Activated T-helper 1 cell treated with anti-CD3 and anti-CD28 coated beads, Interleukin-2, amount 50 U/mL, for 16 hours (primary cell): ENCODE data around the gene STK24.
A peak's percentile ranks its signal among the peaks of the same experiment; 100 is the strongest.
"Not testable (repeated sequence)": the region's sequence is repeated elsewhere in the genome, so short reads cannot be mapped to it uniquely, and the experiment has no call there.

Experiments
- DNase-seq, 2 donors: peaks; one replicate each; pipeline ENCODE4 v3.0.0-alpha.2; 2020; ENCODE audit warnings: low read depth in 1 of 2, low spot score in 1 of 2

The STK24 gene

DNA sequence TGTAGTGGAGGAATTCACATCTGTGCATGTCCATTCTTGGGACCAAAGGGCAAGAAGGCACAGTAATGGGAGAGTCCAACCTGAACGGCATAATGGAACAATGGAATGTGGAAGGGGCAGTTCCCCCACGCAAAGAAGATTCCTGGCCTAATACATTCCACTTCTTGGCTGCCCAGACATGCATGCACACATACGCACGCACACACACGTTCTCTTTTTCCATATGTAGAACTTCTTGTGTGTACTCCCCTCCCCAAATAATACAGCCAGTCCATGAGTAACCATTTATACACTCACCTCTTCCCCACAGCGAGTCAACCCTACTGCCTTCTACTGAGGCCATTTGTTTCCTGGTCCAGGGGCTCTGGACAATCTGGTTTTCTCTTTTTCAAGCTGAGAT is 6.0 kb upstream of the STK24 start:
- DNase-seq: no peak

GRCh38 chr13:98581971-98582702 is 5.2 kb upstream of the STK24 start:
- no peak for DNase-seq

DNA sequence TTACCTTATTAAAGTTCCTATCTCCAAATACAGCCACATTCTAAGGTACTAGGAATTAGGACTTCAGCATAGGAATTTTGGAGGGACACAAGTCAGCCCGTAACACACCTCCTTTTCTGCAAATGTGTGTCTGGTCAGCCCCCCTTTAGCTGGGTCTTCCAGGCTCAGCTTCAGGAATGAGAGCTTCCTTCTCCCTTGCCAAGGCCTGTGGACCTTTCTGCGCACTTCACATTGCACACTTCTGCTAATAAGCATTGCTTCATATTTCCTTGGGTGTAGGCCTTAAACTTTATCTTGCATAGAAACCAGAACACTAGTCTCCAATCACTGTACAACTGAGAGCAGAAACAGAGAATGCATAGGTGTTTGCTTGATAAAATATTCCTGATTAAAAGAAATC is 4.5 kb upstream of the STK24 start:
- no peak for DNase-seq

DNA sequence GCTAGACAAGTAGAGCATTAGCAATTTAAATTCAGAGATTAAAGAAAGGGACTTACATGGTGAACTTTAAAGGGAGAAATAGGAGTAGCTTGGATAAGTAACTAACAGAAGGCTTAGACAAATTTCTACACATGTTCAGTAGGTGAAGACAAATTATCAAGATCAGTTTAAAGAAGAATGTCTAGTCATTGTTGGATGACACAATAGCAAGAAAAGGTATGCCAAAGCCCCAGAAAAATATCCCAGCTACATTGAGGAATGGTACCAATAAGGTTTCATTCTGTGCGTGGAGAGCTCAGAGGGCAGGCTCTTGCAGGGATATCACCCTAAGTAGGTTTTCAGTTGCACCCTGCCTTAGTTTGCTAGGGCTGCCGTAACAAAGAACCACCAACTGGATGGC is 3.5 kb upstream of the STK24 start:
- no peak for DNase-seq

- no peak for DNase-seq
Observed at GRCh38 chr13:98577836-98578285, 954 bp upstream of the STK24 start.

- peak in 1 of 2 donors; percentile 29 for DNase-seq
Observed at GRCh38 chr13:98576200-98576945, 534 bp downstream of the STK24 start.

GRCh38 chr13:98575904-98576199 is 1.1 kb downstream of the STK24 start:
- no peak for DNase-seq

GRCh38 chr13:98575009-98575903 is 1.7 kb downstream of the STK24 start:
- no peak for DNase-seq

GRCh38 chr13:98571955-98572662 is 4.8 kb downstream of the STK24 start:
- no peak for DNase-seq

GRCh38 chr13:98570929-98571372 is 6.0 kb downstream of the STK24 start:
- no peak for DNase-seq

DNA sequence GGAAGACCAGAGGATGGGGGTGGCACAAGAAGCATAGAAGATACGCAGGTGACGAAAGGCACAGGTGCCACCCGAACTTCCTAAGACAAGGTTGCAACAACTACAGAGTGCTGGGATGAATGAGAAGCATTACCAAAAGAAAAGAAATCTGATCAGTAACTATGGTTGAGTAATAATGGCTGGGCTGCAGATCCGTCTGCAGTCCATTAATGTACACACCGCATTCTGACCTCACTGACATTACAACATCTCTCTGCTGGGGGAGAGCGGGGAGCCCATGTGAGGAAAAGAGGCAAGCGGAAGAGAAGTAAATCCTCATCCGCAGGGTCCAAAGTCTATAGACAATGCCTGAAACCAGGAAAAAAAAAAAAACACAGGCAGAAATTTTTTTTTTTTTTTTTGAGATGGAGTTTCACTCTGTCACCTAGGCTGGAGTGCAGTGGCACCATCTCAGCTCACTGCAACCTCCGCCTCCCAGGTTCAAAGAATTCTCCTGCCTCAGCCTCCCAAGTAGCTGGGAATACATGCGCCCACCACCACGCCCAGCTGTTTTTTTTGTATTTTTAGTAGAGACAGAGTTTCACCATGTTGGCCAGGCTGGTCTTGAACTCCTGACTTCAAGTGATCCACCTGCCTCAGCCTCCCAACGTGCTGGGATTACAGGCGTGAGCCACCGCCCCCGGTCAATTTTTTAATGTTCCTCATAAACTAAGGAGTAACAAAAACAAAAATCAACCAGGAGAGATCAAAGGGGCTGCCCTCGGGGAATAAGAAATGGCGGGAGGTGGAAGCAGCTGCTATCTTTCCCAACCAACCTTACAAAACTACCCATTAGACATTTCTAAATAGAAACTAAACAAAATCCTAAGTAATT is 7.2 kb downstream of the STK24 start:
- DNase-seq: not testable (repeated sequence)

GRCh38 chr13:98568918-98569317 is 8.0 kb downstream of the STK24 start:
- DNase-seq: no peak

GRCh38 chr13:98567140-98567539 is 9.8 kb downstream of the STK24 start:
- DNase-seq: no peak

DNA sequence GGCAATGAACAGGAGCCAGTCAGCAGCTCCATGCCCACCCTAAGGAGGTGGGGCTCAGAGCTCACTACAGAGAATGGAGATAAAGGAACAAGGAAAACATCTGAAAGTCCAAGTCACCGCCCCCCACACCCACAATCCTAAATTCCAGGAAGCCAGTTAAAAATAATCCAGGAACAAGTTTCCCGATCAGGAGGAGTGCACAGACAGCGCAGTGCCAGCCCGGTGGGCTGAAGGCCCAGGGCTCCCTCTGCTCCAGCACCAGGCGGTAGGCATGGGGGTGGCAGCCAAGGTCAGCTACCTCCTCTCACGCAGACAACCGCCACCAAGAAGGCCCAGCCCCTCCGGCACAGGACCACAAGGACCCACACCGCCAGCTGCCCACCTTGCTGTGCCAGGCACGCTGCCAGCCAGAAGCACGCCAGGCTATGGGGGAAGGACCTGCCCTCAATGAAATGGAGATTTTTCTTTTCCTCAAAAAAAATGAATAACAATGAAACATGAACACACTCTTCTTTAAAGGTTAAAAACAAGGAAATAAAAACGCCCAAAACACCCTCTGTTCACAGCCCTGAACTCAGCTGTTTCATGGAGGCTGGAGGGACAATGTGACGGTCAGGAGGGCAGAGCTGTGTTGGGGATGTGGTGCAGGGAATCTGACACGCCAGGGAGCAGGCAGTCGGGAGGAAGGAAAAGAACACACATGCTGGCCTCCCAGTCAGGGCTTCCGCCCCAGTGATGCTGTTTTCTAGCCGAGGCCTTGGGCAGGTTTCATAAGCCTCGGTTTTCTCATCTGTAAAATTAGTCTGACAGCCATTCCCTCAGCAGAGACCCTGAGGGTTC is 11.0 kb downstream of the STK24 start:
- DNase-seq: no peak

DNA sequence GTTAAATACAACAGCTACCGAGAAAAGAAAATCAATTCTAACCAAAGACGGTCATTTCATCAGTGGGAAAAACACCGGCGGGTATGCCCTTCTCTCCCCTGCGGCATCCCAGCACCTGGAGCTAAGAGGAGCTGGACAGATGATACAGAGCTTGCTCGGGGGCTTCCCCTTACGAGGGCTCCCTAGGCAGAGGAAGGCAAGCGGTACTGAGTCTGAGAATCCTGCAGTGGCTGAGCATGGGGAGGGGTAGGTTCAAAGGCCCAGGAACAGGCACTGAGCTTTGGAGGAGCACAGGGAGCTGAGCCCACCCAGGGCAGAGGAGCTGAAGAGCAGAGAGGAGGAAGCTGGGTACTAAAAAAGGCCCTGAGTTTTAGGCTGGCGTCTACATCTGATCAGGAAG is 12.7 kb downstream of the STK24 start:
- no peak for DNase-seq

DNA sequence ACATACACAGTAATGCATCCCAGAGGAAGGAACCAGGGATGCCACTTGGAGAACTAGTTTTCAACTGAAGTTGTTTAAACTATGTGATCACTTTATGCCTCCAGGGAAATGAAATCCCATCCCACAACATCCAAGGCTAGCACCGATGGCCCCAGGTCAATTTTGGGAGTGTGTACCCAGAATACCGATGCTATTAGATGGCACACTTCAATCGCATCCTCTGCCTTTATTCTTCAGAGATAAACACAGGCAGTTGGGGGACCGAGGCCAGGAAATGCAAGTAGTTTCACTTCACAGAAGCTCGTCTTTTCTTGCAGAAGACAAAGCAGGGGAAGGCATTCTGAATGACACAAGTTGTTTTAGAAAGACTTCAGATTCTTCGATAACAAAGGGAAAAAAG is 13.8 kb downstream of the STK24 start:
- DNase-seq: no peak

DNA sequence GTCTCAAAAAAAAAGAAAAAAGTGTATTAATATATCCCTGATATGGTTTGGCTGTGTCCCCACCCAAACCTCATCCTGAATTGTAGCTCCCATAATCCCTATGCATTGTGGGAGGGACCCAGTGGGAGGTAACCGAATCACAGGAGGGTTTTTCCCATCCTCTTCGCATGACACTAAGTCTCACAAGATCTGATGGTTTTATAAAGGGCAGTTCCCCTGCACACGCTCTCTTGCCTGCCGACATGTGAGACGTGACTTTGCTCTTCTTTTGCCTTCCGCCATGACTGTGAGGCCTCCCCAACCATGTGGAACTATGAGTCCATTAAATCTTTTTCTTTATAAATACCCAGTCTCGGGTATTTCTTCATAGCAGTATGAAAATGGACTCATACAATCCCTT is 17.7 kb downstream of the STK24 start:
- DNase-seq: no peak

DNA sequence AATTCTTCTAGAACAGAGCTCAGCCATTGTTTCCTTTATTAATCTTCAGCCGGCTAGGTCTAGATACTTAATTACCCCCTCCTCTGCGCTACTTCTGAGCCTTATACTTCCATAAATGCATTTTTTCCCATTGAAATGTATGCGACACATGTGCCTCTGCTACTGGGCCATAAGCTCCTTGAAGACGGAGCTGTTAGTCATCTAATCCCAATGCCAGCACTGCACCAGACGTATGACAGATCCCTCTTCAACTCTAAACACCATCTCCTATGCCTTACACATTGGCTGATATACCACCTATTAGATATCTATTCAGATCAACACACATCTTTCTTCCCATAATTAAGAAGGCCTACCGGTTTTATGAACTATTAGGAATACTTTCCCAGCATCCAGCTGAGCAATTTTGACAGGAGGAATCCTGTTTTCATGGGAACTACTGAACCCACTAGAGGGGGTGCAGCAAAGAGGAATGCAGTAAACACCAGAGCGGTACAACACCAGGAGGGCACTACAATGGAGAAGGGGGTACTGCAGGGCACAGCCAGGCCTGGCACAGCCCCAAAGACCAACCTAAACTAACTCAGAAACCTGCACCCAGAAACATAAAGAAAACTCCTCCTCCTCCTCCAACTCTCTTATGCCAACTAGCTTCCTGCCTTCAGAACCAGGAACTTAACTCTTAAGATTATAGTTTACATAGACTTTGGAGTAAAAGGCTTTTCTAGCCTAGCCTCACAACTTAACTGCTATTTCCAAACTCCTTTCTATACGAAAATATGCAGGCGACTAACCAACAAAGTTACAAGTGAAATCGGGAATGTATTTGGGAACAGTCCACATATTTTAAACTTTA is 18.7 kb downstream of the STK24 start:
- DNase-seq: no peak
